Loucy (cell line): Measurements from ENCODE around the gene RAP1GAP2.
"Not testable (repeated sequence)": the region's sequence is repeated elsewhere in the genome, so short reads cannot be mapped to it uniquely, and the experiment has no call there.

Experiments
- H2AFZ ChIP-seq: fragments of 200-600 bp; sonication (generic); 2 replicates; pipeline ENCODE4 v1.6.0; 2016; ENCODE audit warnings: antibody characterized with exemption, mild to moderate bottlenecking, low read length, moderate library complexity
- H3F3A ChIP-seq: fragments of 200-600 bp; 2 replicates; pipeline ENCODE4 v1.6.0; 2016; ENCODE audit warnings: antibody characterized with exemption, low read depth, mild to moderate bottlenecking
- H3K27me3 ChIP-seq: fragments of 200-600 bp; sonication (generic); 2 replicates; pipeline ENCODE4 v1.6.1; 2014; ENCODE audit warnings: low read length, mild to moderate bottlenecking; ENCODE audit not compliant: insufficient read depth, poor library complexity, severe bottlenecking
- H3K36me3 ChIP-seq: fragments of 200-600 bp; sonication (generic); 2 replicates; pipeline ENCODE4 v1.6.1; 2016; ENCODE audit warnings: low read length; ENCODE audit not compliant: insufficient read depth
- H3K4me1 ChIP-seq: fragments of 200-600 bp; sonication (generic); 2 replicates; pipeline ENCODE4 v1.5.1; 2014; ENCODE audit warnings: low read length, mild to moderate bottlenecking; ENCODE audit not compliant: insufficient read depth, poor library complexity, severe bottlenecking
- H3K4me2 ChIP-seq: fragments of 200-600 bp; sonication (generic); 2 replicates; pipeline ENCODE4 v1.6.0; 2014; ENCODE audit warnings: antibody characterized with exemption, low read length, low read depth, mild to moderate bottlenecking; ENCODE audit not compliant: poor library complexity, severe bottlenecking
- H3K4me3 ChIP-seq: fragments of 200-600 bp; sonication (generic); 2 replicates; pipeline ENCODE4 v1.5.1; 2014; ENCODE audit warnings: low read length, mild to moderate bottlenecking, mixed read lengths; ENCODE audit not compliant: poor library complexity, severe bottlenecking
- H3K79me2 ChIP-seq: fragments of 200-600 bp; sonication (generic); 2 replicates; pipeline ENCODE4 v1.6.1; 2014; ENCODE audit warnings: low read length; ENCODE audit not compliant: insufficient read depth
- H3K9ac ChIP-seq: fragments of 200-600 bp; sonication (generic); 2 replicates; pipeline ENCODE4 v1.6.0; 2014; ENCODE audit warnings: mild to moderate bottlenecking, low read depth, low read length, moderate library complexity; ENCODE audit not compliant: poor library complexity, severe bottlenecking
- H3K9me2 ChIP-seq: fragments of 200-600 bp; sonication (generic); replicated peaks from 2 replicates; pipeline ENCODE4 v1.6.1; 2016; ENCODE audit warnings: low read depth, low read length, mixed read lengths
- H3K9me3 ChIP-seq: fragments of 200-600 bp; sonication (generic); 2 replicates; pipeline ENCODE4 v1.6.1; 2014; ENCODE audit warnings: mild to moderate bottlenecking, antibody characterized with exemption, low read length, low read depth; ENCODE audit not compliant: insufficient read depth
- H4K20me1 ChIP-seq: fragments of 200-600 bp; sonication (generic); 2 replicates; pipeline ENCODE4 v1.6.0; 2014; ENCODE audit warnings: antibody characterized with exemption, low read length, mild to moderate bottlenecking; ENCODE audit not compliant: insufficient read depth, poor library complexity, severe bottlenecking
- CTCF ChIP-seq: fragments of 200-600 bp; sonication (generic); conservative IDR thresholded peaks from 2 replicates; pipeline ENCODE4 v1.5.1; 2014; ENCODE audit warnings: mild to moderate bottlenecking, antibody characterized with exemption, low read length
- EZH2phosphoT487 ChIP-seq: fragments of 200-600 bp; IDR thresholded peaks from 2 replicates; pipeline ENCODE4 v1.6.1; 2018; ENCODE audit warnings: antibody characterized with exemption, mild to moderate bottlenecking, moderate library complexity, borderline replicate concordance

RAP1GAP2 gene

GRCh38 chr17:2996810-2997670 lies 200.8 kb downstream of the RAP1GAP2 start:
- TF ChIP-seq CTCF (no peak), EZH2phosphoT487 (no peak)
- Histone ChIP-seq H3K4me2 (no peak overlapping the region), H3F3A (no peaks in the 10 kb centered on the region), H4K20me1 (no peaks in the 10 kb centered on the region), H3K9ac (no peak overlapping the region), H3K27me3 (no peaks in the 10 kb centered on the region), H3K9me3 (no peaks in the 10 kb centered on the region), H2AFZ (no peak overlapping the region), H3K79me2 (no peaks in the 10 kb centered on the region), H3K9me2 (no peaks in the 10 kb centered on the region), H3K4me3 (no peak overlapping the region), H3K36me3 (peaks cover 72% of the 10 kb centered on the region), H3K4me1 (no peaks in the 10 kb centered on the region)

DNA sequence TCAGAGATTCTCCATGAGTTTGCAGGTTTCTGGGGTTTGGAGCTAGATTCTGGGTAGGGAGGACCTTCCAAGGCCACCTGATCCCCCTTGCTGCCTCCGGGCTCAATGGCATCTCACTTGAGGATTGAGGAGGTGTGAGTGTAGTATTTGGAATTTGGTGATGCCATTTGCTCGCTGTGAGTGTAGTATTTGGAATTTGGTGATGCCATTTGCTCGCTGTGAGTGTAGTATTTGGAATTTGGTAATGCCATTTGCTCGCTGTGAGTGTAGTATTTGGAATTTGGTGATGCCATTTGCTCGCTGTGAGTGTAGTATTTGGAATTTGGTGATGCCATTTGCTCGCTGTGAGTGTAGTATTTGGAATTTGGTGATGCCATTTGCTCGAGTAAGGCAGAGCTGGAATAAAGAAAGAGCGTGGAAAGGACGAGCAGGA lies 202.2 kb downstream of the RAP1GAP2 start:
- not testable (repeated sequence) for H3K9me3 ChIP-seq, H2AFZ ChIP-seq, H3K27me3 ChIP-seq, H3K4me1 ChIP-seq, H3K79me2 ChIP-seq, H3K9ac ChIP-seq, H3K4me2 ChIP-seq, H3F3A ChIP-seq, H3K4me3 ChIP-seq, H3K9me2 ChIP-seq
- Histone ChIP-seq H3K36me3 (peaks cover 78% of the 10 kb centered on the region), H4K20me1 (peaks cover 11% of the 10 kb centered on the region)

DNA sequence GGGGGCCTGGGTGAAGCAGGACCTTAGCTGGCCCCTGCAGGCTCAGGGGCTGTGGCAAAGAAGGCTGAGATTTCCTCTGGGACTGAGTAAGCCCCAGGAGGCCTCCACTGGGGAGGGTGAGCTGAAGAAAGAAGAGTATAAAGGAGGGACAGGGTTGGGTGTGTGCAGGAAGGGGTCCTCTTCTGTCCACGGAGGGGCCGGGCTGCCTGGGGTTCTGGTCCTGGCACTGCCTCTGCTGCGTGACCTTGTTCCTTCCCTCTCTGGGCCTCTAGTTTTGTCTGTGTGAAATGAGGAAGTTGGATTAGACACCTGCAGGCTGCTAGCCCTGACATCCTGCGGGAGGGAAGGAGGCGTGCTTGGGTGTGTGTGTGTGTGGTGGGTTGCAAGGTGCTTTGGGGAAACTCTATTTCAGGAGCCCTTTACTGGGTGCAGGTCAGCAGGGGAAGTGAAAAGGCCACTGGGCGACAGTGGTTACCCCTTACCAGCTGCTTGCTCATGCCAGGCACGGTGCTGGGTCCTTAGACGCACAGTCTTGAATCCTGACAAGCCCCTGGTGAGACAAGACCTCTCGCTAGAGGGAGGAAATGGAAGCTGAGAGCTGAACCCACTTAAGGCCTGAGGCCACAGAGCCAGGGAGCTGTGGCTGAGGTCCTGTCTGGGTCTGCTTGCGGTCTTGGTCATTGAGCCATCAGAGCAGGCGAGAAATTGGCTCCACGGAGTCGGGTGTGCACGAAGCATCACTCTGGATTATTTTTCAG lies 206.5 kb downstream of the RAP1GAP2 start:
- Histone ChIP-seq H3K4me3 (no peak overlapping the region), H3K36me3 (peaks cover 81% of the 10 kb centered on the region), H2AFZ (no peak overlapping the region), H3K4me2 (no peak overlapping the region), H3F3A (no peaks in the 10 kb centered on the region), H3K9me2 (no peaks in the 10 kb centered on the region), H3K4me1 (no peaks in the 10 kb centered on the region), H3K27me3 (no peaks in the 10 kb centered on the region), H3K9ac (no peak overlapping the region), H3K9me3 (no peaks in the 10 kb centered on the region), H3K79me2 (peaks cover 5% of the 10 kb centered on the region; the same call in 1 of the 2 replicates), H4K20me1 (peaks cover 18% of the 10 kb centered on the region)
- no peak for TF ChIP-seq EZH2phosphoT487
- TF ChIP-seq CTCF = no peak
